ENCODE data around the gene ADAMTS14.

Gene ADAMTS14

GRCh38 chr10:70650718-70651117 lies 21.6 kb upstream of the ADAMTS14 start:
- no peak overlapping the region for H3K4me3 ChIP-seq (ENCODE audit: low read depth, low read length)
- TF ChIP-seq CTCF (IDR thresholded peaks at IDR 0.05; ENCODE audit: low read depth, low read length, missing control alignments) = no peak
- DNase-seq (ENCODE audit: low read depth) = no peak
- in situ Hi-C loops (cut with HindIII; ENCODE audit: low sequenced_read_pairs) = no loop called here

DNA sequence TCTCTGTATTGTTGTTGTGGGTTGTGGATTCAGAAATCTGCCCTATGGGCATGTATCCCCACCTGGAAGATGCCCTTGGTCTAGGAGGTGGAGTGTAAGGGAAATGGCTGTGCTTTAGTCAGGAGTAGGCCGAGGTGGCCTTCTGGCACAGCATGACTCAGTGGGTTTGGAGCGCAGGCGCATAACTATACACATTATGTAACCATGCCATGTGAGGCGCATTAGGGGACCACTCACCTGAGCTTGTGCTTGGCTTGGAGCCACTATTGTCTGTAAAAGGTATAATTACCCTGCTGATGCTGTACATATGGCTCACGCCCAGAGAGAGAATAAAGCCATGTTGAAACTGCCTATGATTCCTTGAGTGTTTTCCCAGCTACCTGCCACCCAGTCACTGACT lies 20.6 kb upstream of the ADAMTS14 start:
- in situ Hi-C loops (cut with HindIII; ENCODE audit: low sequenced_read_pairs) = no loop called here
- DNase-seq (ENCODE audit: low read depth) = no peak
- no peak for TF ChIP-seq CTCF (IDR thresholded peaks at IDR 0.05; ENCODE audit: low read depth, low read length, missing control alignments)
- no peak overlapping the region for H3K4me3 ChIP-seq (ENCODE audit: low read depth, low read length)

- in situ Hi-C loops (cut with HindIII; ENCODE audit: low sequenced_read_pairs) = no loop called here
- no peak for TF ChIP-seq CTCF (IDR thresholded peaks at IDR 0.05; ENCODE audit: low read depth, low read length, missing control alignments)
- no peak overlapping the region for H3K4me3 ChIP-seq (ENCODE audit: low read depth, low read length)
- peak; percentile 100 for DNase-seq (ENCODE audit: low read depth)
Measured at GRCh38 chr10:70652761-70653657, 19.3 kb upstream of the ADAMTS14 start.

DNA sequence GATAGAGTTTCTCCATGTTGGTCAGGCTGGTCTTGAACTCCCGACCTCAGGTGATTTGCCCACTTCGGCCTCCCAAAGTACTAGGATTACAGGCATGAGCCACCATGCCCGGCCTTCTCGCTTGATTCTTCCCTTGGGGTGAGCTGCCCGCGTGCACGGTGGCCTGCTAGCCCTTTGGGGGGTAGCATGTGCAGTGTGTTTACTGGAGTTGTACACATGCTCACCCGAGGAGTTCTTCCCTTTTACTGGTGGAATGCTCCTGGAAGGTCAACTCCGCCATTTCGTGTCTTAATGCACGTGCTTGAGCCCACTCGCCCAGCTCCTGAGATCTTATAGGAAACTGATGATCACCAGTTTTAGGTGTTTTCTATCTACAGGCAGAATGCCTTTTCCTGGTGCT lies 17.0 kb upstream of the ADAMTS14 start:
- in situ Hi-C loops (cut with HindIII; ENCODE audit: low sequenced_read_pairs) = loop anchor here (5.0 kb wide), 1 partner anchor 78 kb away; no protein-coding TSS in a partner anchor
- TF ChIP-seq CTCF (IDR thresholded peaks at IDR 0.05; ENCODE audit: low read depth, low read length, missing control alignments) = no peak
- no peak overlapping the region for H3K4me3 ChIP-seq (ENCODE audit: low read depth, low read length)
- DNase-seq (ENCODE audit: low read depth) = no peak

DNA sequence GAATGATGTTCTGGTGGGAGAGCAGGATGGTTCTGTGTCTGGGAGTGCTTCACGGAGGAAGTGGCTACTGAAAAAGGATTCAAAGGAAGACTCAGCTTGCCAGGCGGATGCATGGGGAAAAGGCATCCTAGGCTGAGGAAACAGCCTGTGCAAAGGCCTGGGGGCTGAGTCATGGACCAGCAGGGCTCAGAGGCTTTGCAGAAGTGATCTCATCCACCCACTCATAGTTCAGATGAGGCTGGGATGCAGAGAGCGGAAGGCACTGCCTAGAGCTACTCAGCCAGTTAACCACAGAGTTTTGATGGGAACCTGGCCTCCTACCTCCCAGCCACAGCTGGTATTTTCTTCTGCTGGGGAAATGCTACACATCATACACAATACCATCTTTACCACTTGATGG lies 15.8 kb upstream of the ADAMTS14 start:
- DNase-seq (ENCODE audit: low read depth) = peak; percentile 98
- H3K4me3 ChIP-seq (ENCODE audit: low read depth, low read length) = no peak overlapping the region
- in situ Hi-C loops (cut with HindIII; ENCODE audit: low sequenced_read_pairs) = loop anchor here (5.0 kb wide), 1 partner anchor 79 kb away; no protein-coding TSS in a partner anchor
- TF ChIP-seq CTCF (IDR thresholded peaks at IDR 0.05; ENCODE audit: low read depth, low read length, missing control alignments) = no peak

DNA sequence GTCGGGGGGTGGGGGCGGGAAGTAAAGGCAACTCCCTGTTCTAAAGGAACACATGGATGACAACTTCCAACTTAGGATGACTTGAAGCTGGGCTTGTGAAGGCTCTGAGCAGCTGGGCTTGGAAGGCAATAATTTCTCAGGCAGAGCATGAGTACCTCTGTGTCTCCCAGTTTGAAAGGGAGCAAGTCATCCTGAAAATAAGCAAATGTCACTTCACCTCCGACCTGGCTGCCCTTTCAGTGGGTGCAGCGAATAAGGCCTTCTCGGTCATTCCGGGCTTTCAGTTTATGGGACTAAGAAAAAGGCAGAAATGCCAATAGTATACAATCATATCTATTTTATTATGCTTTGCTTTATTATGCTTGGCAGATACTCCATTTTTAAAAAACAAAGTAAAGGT lies 15.3 kb upstream of the ADAMTS14 start:
- in situ Hi-C loops (cut with HindIII; ENCODE audit: low sequenced_read_pairs) = loop anchor here (5.0 kb wide), 1 partner anchor 80 kb away; no protein-coding TSS in a partner anchor
- no peak for DNase-seq (ENCODE audit: low read depth)
- TF ChIP-seq CTCF (IDR thresholded peaks at IDR 0.05; ENCODE audit: low read depth, low read length, missing control alignments) = no peak
- H3K4me3 ChIP-seq (ENCODE audit: low read depth, low read length) = no peak overlapping the region
